ENCODE measurements around the gene NPPA. TPM values are rescaled to one million over a fixed set of nuclear protein-coding genes. Genes with fewer than 3 reads are reported as not detected.

The NPPA gene
- total and polyA plus RNA-seq, 9 of the 15 experiments (the other 6 are each of a cell fraction or from before 2014, with no cell fraction given): not detected

- TF ChIP-seq NR4A1 (CRISPR knock-in tag; IDR thresholded peaks at IDR 0.05) (no peak), NR4A1 (tag; IDR thresholded peaks at IDR 0.05) (peak; percentile 39; the same call in 1 of the 2 replicates), YY1 (IDR thresholded peaks at IDR 0.05; ENCODE audit: borderline replicate concordance in 1 of 3, control insufficient read depth in 1 of 3, extremely low read depth in 1 of 3, insufficient read depth in 3 of 3, insufficient read length in 1 of 3, insufficient replicate concordance in 2 of 3, low read depth in 1 of 3, low read length in 2 of 3) (peak in 1 of 3 experiments; percentile 11), HCFC1 (IDR thresholded peaks at IDR 0.05; ENCODE audit: low read depth, low read length) (peak; percentile 65), ELK3 (CRISPR knock-in tag; IDR thresholded peaks at IDR 0.05) (no peak; the same call in 1 of the 2 replicates), MTA3 (IDR thresholded peaks at IDR 0.05; ENCODE audit: borderline replicate concordance) (peak; percentile 8; the same call in 1 of the 2 replicates), PKNOX1 (IDR thresholded peaks at IDR 0.05) (peak; percentile 86), HDAC1 (IDR thresholded peaks at IDR 0.05) (peak in 1 of 2 experiments; percentile 21; a peak in 2 of 4 replicates), ZNF766 (CRISPR knock-in tag; conservative IDR thresholded peaks at IDR 0.05) (peak; percentile 60; the same call in 1 of the 2 replicates), NR2C1 (IDR thresholded peaks at IDR 0.05) (no peak), NR2C1 (tag; IDR thresholded peaks at IDR 0.05) (peak; percentile 99), E2F4 (CRISPR knock-in tag; IDR thresholded peaks at IDR 0.05; ENCODE audit: low read depth) (no peak), XRCC5 (IDR thresholded peaks at IDR 0.05; ENCODE audit: low read depth, low read length) (0 out of 2 replicates have a peak, but pooled peaks have one; percentile 23), MYNN (IDR thresholded peaks at IDR 0.05) (peak; percentile 75; the same call in 1 of the 2 replicates), MYNN (CRISPR knock-in tag; IDR thresholded peaks at IDR 0.05) (no peak), ZNF717 (CRISPR knock-in tag; IDR thresholded peaks at IDR 0.05) (no peak), ZC3H4 (CRISPR knock-in tag; IDR thresholded peaks at IDR 0.05; ENCODE audit: borderline replicate concordance) (no peak), MLX (CRISPR knock-in tag; conservative IDR thresholded peaks at IDR 0.05) (no peak), MEIS2 (IDR thresholded peaks at IDR 0.05; ENCODE audit: partially characterized antibody) (peak; percentile 22), GTF2E2 (tag; IDR thresholded peaks at IDR 0.05) (0 out of 2 replicates have a peak, but pooled peaks have one; percentile 29), ZBTB5 (IDR thresholded peaks at IDR 0.05) (no peak), ELF2 (CRISPR knock-in tag; IDR thresholded peaks at IDR 0.05) (no peak), GABPA (tag; conservative IDR thresholded peaks at IDR 0.05; ENCODE audit: low read depth) (no peak)
These were observed 45.0 kb downstream of the NPPA start (continued) for GRCh38 chr1:11802616-11802972.

Data from K562 (cell line).